ENCODE results near the gene FHIP1A. TPM values are rescaled to one million over a fixed set of nuclear protein-coding genes. Genes with fewer than 3 reads are reported as not detected.

The FHIP1A gene
- total and polyA plus RNA-seq, 2 of the 8 experiments (the other 6 are each of a cell fraction or from before 2014, with no cell fraction given), result 17.9 to 75.2 TPM

GRCh38 chr4:151442002-151442401, 33.0 kb downstream of the FHIP1A start:
- H3K23ac ChIP-seq (ENCODE audit: insufficient read length), result no peak overlapping the region
- no peak overlapping the region for H2AK5ac ChIP-seq (ENCODE audit: low read depth, low read length)
- no peak overlapping the region for H3K56ac ChIP-seq (replicated peaks; ENCODE audit: insufficient read length, low read depth, low read length)
- H3K79me2 ChIP-seq (ENCODE audit: control insufficient read depth in 1 of 2, insufficient read depth in 2 of 2, low read length in 2 of 2), result peaks cover 4 to 84% of the 10 kb centered on the region in 2 experiments; a peak in 3 of 4 replicates
- no peak overlapping the region for H4K8ac ChIP-seq (ENCODE audit: extremely low read depth, insufficient read depth, low read length)
- H3K9me3 ChIP-seq (ENCODE audit: insufficient read depth in 2 of 2, low read depth in 1 of 2, low read length in 1 of 2), result no peaks in the 10 kb centered on the region
- H2BK20ac ChIP-seq (ENCODE audit: low read length), result no peak overlapping the region
- H2BK12ac ChIP-seq (ENCODE audit: low read depth, low read length), result no peak overlapping the region
- no peaks in the 10 kb centered on the region for H3K27me3 ChIP-seq (replicated peaks in 1 of 4; ENCODE audit: control insufficient read depth in 3 of 4, extremely low read depth in 1 of 4, insufficient read depth in 3 of 4, low read length in 3 of 4)
- no peaks in the 10 kb centered on the region; the same call in 1 of the 2 replicates for H3K23me2 ChIP-seq (ENCODE audit: low read depth, low read length)
- 84% methylated on average over 2 of the region's 2 CpGs; no CpG with 5 or more reads in 1 of the 2 experiments for WGBS, 2 experiments (ENCODE audit: extremely low coverage in 1 of 2, insufficient coverage in 1 of 2, insufficient read length in 1 of 2, insufficient replicate concordance in 2 of 2, low coverage in 1 of 2, low lambda C conversion rate in 2 of 2, missing lambda C conversion rate in 1 of 2)
- H3K27ac ChIP-seq (ENCODE audit: low read depth, low read length), result no peak overlapping the region
- no peak overlapping the region for H4K5ac ChIP-seq (ENCODE audit: insufficient read length, low read depth, low read length)
- POLR2A ChIA-PET (ENCODE audit: partially characterized antibody), result interaction anchor here (2.7 kb wide), 1 partner anchor 32 kb away, joined by 15 read pairs; the partner anchor contains the start of gene FHIP1A
- no peak overlapping the region for H3K9ac ChIP-seq (replicated peaks in 1 of 4; ENCODE audit: extremely low read depth in 1 of 4, low read depth in 3 of 4, low read length in 3 of 4)
- H2BK120ac ChIP-seq (replicated peaks; ENCODE audit: low read depth, low read length), result no peak overlapping the region
- CTCF ChIA-PET (ENCODE audit: partially characterized antibody), result interaction anchor here (0.7 to 1.3 kb wide), 2 partner anchors 11 to 80 kb away, joined by 3 read pairs; no protein-coding TSS in a partner anchor
- no peak overlapping the region for H2AFZ ChIP-seq (ENCODE audit: low read length)
- no peak overlapping the region for H3K14ac ChIP-seq (ENCODE audit: insufficient read length)
- H3K79me1 ChIP-seq (ENCODE audit: low read depth, low read length), result 0 out of 2 replicates have a peak, but pooled peaks cover 5% of the 10 kb centered on the region
- no peak overlapping the region for H2BK15ac ChIP-seq (ENCODE audit: low read length)
- TF ChIP-seq, protein P1, sequence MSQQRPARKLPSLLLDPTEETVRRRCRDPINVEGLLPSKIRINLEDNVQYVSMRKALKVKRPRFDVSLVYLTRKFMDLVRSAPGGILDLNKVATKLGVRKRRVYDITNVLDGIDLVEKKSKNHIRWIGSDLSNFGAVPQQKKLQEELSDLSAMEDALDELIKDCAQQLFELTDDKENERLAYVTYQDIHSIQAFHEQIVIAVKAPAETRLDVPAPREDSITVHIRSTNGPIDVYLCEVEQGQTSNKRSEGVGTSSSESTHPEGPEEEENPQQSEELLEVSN (IDR thresholded peaks at IDR 0.05), result no peak
- no peak for TF ChIP-seq JUN (IDR thresholded peaks at IDR 0.05; ENCODE audit: low read depth, low read length)
- TF ChIP-seq EP300 (IDR thresholded peaks at IDR 0.05; ENCODE audit: borderline replicate concordance in 1 of 2, low read depth in 2 of 2, low read length in 2 of 2), result no peak
- no peak for TF ChIP-seq ATF3 (IDR thresholded peaks at IDR 0.05; ENCODE audit: insufficient read depth, low read depth, low read length)
- no peak for TF ChIP-seq POU5F1 (IDR thresholded peaks at IDR 0.05; ENCODE audit: low read depth, low read length)
- no peak for TF ChIP-seq RFX5 (IDR thresholded peaks at IDR 0.05; ENCODE audit: borderline replicate concordance, low read depth, low read length)
- TF ChIP-seq ZNF274 (IDR thresholded peaks at IDR 0.05; ENCODE audit: borderline replicate concordance, extremely low read depth, low read length), result no peak
- no peaks in the 10 kb centered on the region for H4K20me1 ChIP-seq (replicated peaks in 1 of 2; ENCODE audit: control insufficient read depth in 1 of 2, insufficient read depth in 2 of 2, low read length in 2 of 2)
- no peak overlapping the region for H3K4me2 ChIP-seq (ENCODE audit: insufficient read depth in 1 of 2, low read depth in 2 of 2, low read length in 2 of 2)
- no peaks in the 10 kb centered on the region for H3K36me3 ChIP-seq (ENCODE audit: control insufficient read depth in 2 of 4, insufficient read depth in 4 of 4, low read length in 3 of 4)
- no peak for FAIRE-seq
- H3K4me1 ChIP-seq (replicated peaks in 1 of 4; ENCODE audit: control insufficient read depth in 3 of 4, insufficient read depth in 4 of 4, low read length in 3 of 4), result peaks cover 3 to 10% (median 8%) of the 10 kb centered on the region in 4 experiments; a peak in 6 of 7 replicates
- H3K4ac ChIP-seq (replicated peaks; ENCODE audit: insufficient read length, low read depth, low read length), result no peak overlapping the region
- no peak overlapping the region for H4K91ac ChIP-seq (replicated peaks; ENCODE audit: insufficient read length, low read length)
- no peak overlapping the region for H3K18ac ChIP-seq (ENCODE audit: extremely low read depth, low read length)
- H3K4me3 ChIP-seq (ENCODE audit: extremely low read depth in 1 of 4, insufficient read depth in 2 of 4, low read depth in 3 of 4, low read length in 4 of 4), result no peak overlapping the region
- no peak for DNase-seq (ENCODE audit: low read depth in 1 of 2, low spot score in 2 of 2)
- no peak overlapping the region for H2BK5ac ChIP-seq (ENCODE audit: low read depth, low read length)

Measured in H1 (cell line).